K562 (cell line): ENCODE measurements around the gene ADM. TPM values are rescaled to one million over a fixed set of nuclear protein-coding genes. Genes with fewer than 3 reads are reported as not detected.

Experiments
- ATAC-seq: fragments of 200-7000 bp; cut with Tn5 transposase; 3 replicates; pipeline ENCODE4 v1.9.1; 2020; ENCODE audit warnings: moderate library complexity
- BruUV-seq: library from RNA; stranded (reverse); fragments of 400-500 nt; replicated peaks from 2 replicates; lab custom pipeline; 2021; lab: Mats Ljungman, UMichigan
- CTCF ChIA-PET: fragments of 300-600 bp; formaldehyde crosslinking; extraction: SDS; loops from one replicate; lab custom pipeline; 2021; ENCODE audit warnings: low intra/inter-chr PET ratio; lab: Yijun Ruan, JAX
- POLR2A ChIA-PET: fragments of 300-600, 350-650 bp; sonication (Branson Sonifier 250); formaldehyde crosslinking; extraction: SDS; loops from one replicate; lab custom pipeline; 2021; ENCODE audit warnings: antibody characterized with exemption, inconsistent platforms; lab: Yijun Ruan, JAX
- DNase-seq, 4 experiments: peaks; one replicate each; pipeline versions ENCODE4 v3.0.0 to v3.0.0-alpha.2; 2011 to 2018; ENCODE audit warnings: low spot score in 3 of 4, mixed read lengths in 3 of 4; ENCODE audit errors: extremely low read depth in 1 of 4
- FAIRE-seq: peaks from 2 replicates; lab custom pipeline; 2011; peaks lifted over from hg19 to GRCh38; lab: Jason Lieb, UNC
- H2AFZ ChIP-seq: 2 replicates; pipeline ENCODE4 v1.6.0; 2011; ENCODE audit warnings: low read depth, low read length, control low read depth, inconsistent platforms
- H3K27ac ChIP-seq: fragments of 200-600 bp; 3 replicates; pipeline ENCODE4 v1.8.0; 2011; ENCODE audit warnings: low read depth, mild to moderate bottlenecking, control low read depth, inconsistent platforms, low read length, moderate library complexity, mixed read lengths; ENCODE audit errors: extremely low read depth
- H3K27me3 ChIP-seq, 2 experiments: fragments of 300-600 bp in 1 of 2; 2 replicates in 1 of 2; 3 replicates in 1 of 2; pipeline versions ENCODE4 v1.6.0 to v1.8.0; 2011; ENCODE audit warnings: inconsistent platforms in 2 of 2, low read length in 2 of 2, mild to moderate bottlenecking in 1 of 2, mixed read lengths in 1 of 2, moderate library complexity in 1 of 2; ENCODE audit not compliant: control insufficient read depth in 2 of 2, insufficient read depth in 2 of 2
- H3K36me3 ChIP-seq: fragments of 300-600 bp; 3 replicates; pipeline ENCODE4 v1.8.0; 2011; ENCODE audit warnings: mild to moderate bottlenecking, low read length, inconsistent platforms; ENCODE audit not compliant: control insufficient read depth, insufficient read depth
- H3K4me1 ChIP-seq, 2 experiments: fragments of 200-600 bp in 1 of 2; replicated peaks in 1 of 2; 2 replicates in 1 of 2; 3 replicates in 1 of 2; pipeline versions ENCODE4 v1.5.1 to v1.8.0; 2011; ENCODE audit warnings: inconsistent platforms in 2 of 2, low read length in 2 of 2, mild to moderate bottlenecking in 1 of 2, mixed read lengths in 1 of 2, moderate library complexity in 1 of 2; ENCODE audit not compliant: control insufficient read depth in 2 of 2, insufficient read depth in 2 of 2
- H3K4me2 ChIP-seq: 2 replicates; pipeline ENCODE4 v1.6.1; 2011; ENCODE audit warnings: low read length, control low read depth, inconsistent platforms, mixed read lengths; ENCODE audit not compliant: insufficient read depth
- H3K4me3 ChIP-seq: fragments of 200-600 bp; sonication (generic), shearing (Covaris generic); 2 replicates; pipeline ENCODE4 v1.5.1; 2016; ENCODE audit warnings: control low read depth, inconsistent platforms
- H3K79me2 ChIP-seq: fragments of 200-600 bp; 3 replicates; pipeline ENCODE4 v1.8.0; 2011; ENCODE audit warnings: low read length, inconsistent platforms; ENCODE audit not compliant: control insufficient read depth, insufficient read depth
- H3K9ac ChIP-seq, 2 experiments: 2 replicates each; pipeline versions ENCODE4 v1.6.0 to v1.6.1; 2011; ENCODE audit warnings: low read depth in 2 of 2, low read length in 2 of 2, control low read depth in 1 of 2, inconsistent platforms in 1 of 2, mild to moderate bottlenecking in 1 of 2, mixed read lengths in 1 of 2; ENCODE audit not compliant: insufficient read depth in 1 of 2
- H3K9me1 ChIP-seq: one replicate; pipeline ENCODE4 v1.6.0; 2011; ENCODE audit warnings: inconsistent platforms, mild to moderate bottlenecking, low read length, moderate library complexity; ENCODE audit not compliant: control insufficient read depth, insufficient read depth
- H3K9me3 ChIP-seq: replicated peaks from 2 replicates; pipeline ENCODE4 v1.5.1; 2011; ENCODE audit warnings: low read depth, low read length, inconsistent platforms; ENCODE audit not compliant: control insufficient read depth, insufficient read depth
- H4K20me1 ChIP-seq: replicated peaks from 2 replicates; pipeline ENCODE4 v1.6.1; 2011; ENCODE audit warnings: low read length, inconsistent platforms, mixed read lengths; ENCODE audit not compliant: control insufficient read depth, insufficient read depth
- BCOR ChIP-seq: fragments of 450-650 bp; IDR thresholded peaks from 2 replicates; pipeline ENCODE4 v1.6.1; 2016
- CEBPB ChIP-seq: fragments of 450-650 bp; IDR thresholded peaks from 2 replicates; pipeline ENCODE4 v1.6.1; 2016; ENCODE audit warnings: missing genetic modification characterization, missing compliant biosample characterization
- ETV6 ChIP-seq, 3 experiments: fragments of 150-350 bp in 1 of 3; sonication (generic) in 1 of 3; formaldehyde crosslinking in 1 of 3; IDR thresholded peaks; 2 replicates each; pipeline versions ENCODE4 v1.6.1 to v1.8.0; 2014 to 2022; ENCODE audit warnings: borderline replicate concordance in 2 of 3, low read depth in 2 of 3, antibody characterized with exemption in 1 of 3, low read length in 1 of 3, mild to moderate bottlenecking in 1 of 3, missing genetic modification reagents in 1 of 3
- FOXK1 ChIP-seq: sonication (generic); formaldehyde crosslinking; IDR thresholded peaks from 2 replicates; pipeline ENCODE4 v1.8.0; 2022; ENCODE audit warnings: missing genetic modification reagents, mild to moderate bottlenecking, borderline replicate concordance
- SMARCA5 ChIP-seq: fragments of 450-650 bp; IDR thresholded peaks from 2 replicates; pipeline ENCODE4 v1.6.1; 2016
- WGBS: fragments of 100-300 bp; shearing (Covaris generic); methylation state at CpG from one replicate; pipeline ENCODE4 v1.1.6; 2016; ENCODE audit warnings: low coverage, mixed read lengths; ENCODE audit not compliant: insufficient coverage; ENCODE audit errors: missing lambda C conversion rate; 5-methylcytosine and 5-hydroxymethylcytosine counted together
- in situ Hi-C: fragments of 300-500 bp; cut with MboI; formaldehyde crosslinking; loops from 4 replicates; pipeline ENCODE4 v1.15.0; 2018; ENCODE audit warnings: inconsistent platforms, mixed read lengths
- intact Hi-C: fragments of 100-400 bp; cut with micrococcal nuclease; formaldehyde crosslinking; loops from 2 replicates; pipeline ENCODE4 v1.14.2; 2022
- polyA plus RNA-seq, 8 experiments: library from polyadenylated mRNA; depleted of rRNA in 4 of 8; stranded (reverse) in 5 of 8; unstranded in 3 of 8; fragments of >200 nt; fragmentation: Nextera tagmentation in 2 of 8; fragmentation: Illumina TruSeq in 1 of 8; extraction: Ambion mirVana in 2 of 8; extraction: Trizol in 1 of 8; gene quantifications; 2 replicates each; pipeline versions ENCODE4 v1.2.1 to v1.2.3, GENCODE V29; 2011 to 2014; ENCODE audit warnings: inconsistent platforms in 1 of 8, missing spikeins in 1 of 8
- total RNA-seq, 7 experiments: library from RNA; depleted of rRNA in 6 of 7; stranded (reverse); fragments of >200 nt in 6 of 7; fragmentation: Illumina TruSeq in 2 of 7; extraction: Trizol in 2 of 7; gene quantifications; 2 replicates each; pipeline versions ENCODE4 v1.2.1 to v1.2.3, GENCODE V29; 2011 to 2021; ENCODE audit warnings: low replicate concordance in 1 of 7
- TF ChIP-seq, protein P1 (sequence below): fragments of 250-450 bp; sonication (Bioruptor Pico); IDR thresholded peaks from 2 replicates; pipeline ENCODE4 v1.8.0; 2021; ENCODE audit warnings: moderate library complexity, mild to moderate bottlenecking, inconsistent platforms
- TF ChIP-seq, protein P2 (sequence below): sonication (generic); formaldehyde crosslinking; IDR thresholded peaks from 2 replicates; pipeline ENCODE4 v1.8.0; 2022; ENCODE audit warnings: mild to moderate bottlenecking, missing genetic modification reagents
- TF ChIP-seq, protein P3 (sequence below): fragments of 250-450 bp; sonication (Bioruptor Pico); IDR thresholded peaks from 2 replicates; pipeline ENCODE4 v1.8.0; 2021; ENCODE audit warnings: moderate library complexity, mild to moderate bottlenecking, inconsistent platforms

ADM gene
- total and polyA plus RNA-seq, 9 of the 15 experiments (the other 6 are each of a cell fraction or from before 2014, with no cell fraction given): 0.23 to 0.49 (median 0.32) TPM; not detected in 6

- H3K79me2 ChIP-seq: no peaks in the 10 kb centered on the region
- POLR2A ChIA-PET: no interaction called here
- FAIRE-seq: no peak
These were observed 32.7 kb upstream of the ADM start for GRCh38 chr11:10272132-10272531.

More at GRCh38 chr11:10272132-10272531, 32.7 kb upstream of the ADM start:
- BruUV-seq: no TSS peak
- intact Hi-C loops: no loop called here
- Histone ChIP-seq H3K4me1 (no peaks in the 10 kb centered on the region), H3K27me3 (peaks cover 0 to 3% of the 10 kb centered on the region in 2 experiments; a peak in 1 of 5 replicates), H3K27ac (no peak overlapping the region), H3K36me3 (no peaks in the 10 kb centered on the region), H4K20me1 (no peaks in the 10 kb centered on the region), H3K9me1 (no peaks in the 10 kb centered on the region), H3K4me2 (no peak overlapping the region), H3K9me3 (no peaks in the 10 kb centered on the region), H2AFZ (no peak overlapping the region), H3K4me3 (no peak overlapping the region), H3K9ac (no peak overlapping the region)
- CTCF ChIA-PET: no interaction called here
- TF ChIP-seq FOXK1 (no peak), CEBPB (no peak), ETV6 (IDR thresholded peaks at IDR 0.05; ENCODE audit: borderline replicate concordance in 1 of 2, low read depth in 2 of 2, low read length in 1 of 2) (no peak), ETV6 (CRISPR knock-in tag; IDR thresholded peaks at IDR 0.05; ENCODE audit: borderline replicate concordance) (no peak), SMARCA5 (no peak), BCOR (no peak)
- TF ChIP-seq, protein P1, sequence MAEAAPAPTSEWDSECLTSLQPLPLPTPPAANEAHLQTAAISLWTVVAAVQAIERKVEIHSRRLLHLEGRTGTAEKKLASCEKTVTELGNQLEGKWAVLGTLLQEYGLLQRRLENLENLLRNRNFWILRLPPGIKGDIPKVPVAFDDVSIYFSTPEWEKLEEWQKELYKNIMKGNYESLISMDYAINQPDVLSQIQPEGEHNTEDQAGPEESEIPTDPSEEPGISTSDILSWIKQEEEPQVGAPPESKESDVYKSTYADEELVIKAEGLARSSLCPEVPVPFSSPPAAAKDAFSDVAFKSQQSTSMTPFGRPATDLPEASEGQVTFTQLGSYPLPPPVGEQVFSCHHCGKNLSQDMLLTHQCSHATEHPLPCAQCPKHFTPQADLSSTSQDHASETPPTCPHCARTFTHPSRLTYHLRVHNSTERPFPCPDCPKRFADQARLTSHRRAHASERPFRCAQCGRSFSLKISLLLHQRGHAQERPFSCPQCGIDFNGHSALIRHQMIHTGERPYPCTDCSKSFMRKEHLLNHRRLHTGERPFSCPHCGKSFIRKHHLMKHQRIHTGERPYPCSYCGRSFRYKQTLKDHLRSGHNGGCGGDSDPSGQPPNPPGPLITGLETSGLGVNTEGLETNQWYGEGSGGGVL (CRISPR knock-in tag): no peak
- TF ChIP-seq, protein P2, sequence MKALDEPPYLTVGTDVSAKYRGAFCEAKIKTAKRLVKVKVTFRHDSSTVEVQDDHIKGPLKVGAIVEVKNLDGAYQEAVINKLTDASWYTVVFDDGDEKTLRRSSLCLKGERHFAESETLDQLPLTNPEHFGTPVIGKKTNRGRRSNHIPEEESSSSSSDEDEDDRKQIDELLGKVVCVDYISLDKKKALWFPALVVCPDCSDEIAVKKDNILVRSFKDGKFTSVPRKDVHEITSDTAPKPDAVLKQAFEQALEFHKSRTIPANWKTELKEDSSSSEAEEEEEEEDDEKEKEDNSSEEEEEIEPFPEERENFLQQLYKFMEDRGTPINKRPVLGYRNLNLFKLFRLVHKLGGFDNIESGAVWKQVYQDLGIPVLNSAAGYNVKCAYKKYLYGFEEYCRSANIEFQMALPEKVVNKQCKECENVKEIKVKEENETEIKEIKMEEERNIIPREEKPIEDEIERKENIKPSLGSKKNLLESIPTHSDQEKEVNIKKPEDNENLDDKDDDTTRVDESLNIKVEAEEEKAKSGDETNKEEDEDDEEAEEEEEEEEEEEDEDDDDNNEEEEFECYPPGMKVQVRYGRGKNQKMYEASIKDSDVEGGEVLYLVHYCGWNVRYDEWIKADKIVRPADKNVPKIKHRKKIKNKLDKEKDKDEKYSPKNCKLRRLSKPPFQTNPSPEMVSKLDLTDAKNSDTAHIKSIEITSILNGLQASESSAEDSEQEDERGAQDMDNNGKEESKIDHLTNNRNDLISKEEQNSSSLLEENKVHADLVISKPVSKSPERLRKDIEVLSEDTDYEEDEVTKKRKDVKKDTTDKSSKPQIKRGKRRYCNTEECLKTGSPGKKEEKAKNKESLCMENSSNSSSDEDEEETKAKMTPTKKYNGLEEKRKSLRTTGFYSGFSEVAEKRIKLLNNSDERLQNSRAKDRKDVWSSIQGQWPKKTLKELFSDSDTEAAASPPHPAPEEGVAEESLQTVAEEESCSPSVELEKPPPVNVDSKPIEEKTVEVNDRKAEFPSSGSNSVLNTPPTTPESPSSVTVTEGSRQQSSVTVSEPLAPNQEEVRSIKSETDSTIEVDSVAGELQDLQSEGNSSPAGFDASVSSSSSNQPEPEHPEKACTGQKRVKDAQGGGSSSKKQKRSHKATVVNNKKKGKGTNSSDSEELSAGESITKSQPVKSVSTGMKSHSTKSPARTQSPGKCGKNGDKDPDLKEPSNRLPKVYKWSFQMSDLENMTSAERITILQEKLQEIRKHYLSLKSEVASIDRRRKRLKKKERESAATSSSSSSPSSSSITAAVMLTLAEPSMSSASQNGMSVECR: no peak
- TF ChIP-seq, protein P3, sequence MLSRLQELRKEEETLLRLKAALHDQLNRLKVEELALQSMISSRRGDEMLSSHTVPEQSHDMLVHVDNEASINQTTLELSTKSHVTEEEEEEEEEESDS: no peak
- ATAC-seq: no peak
- WGBS: 3% methylated on average over 3 of the region's 11 CpGs
- in situ Hi-C loops: no loop called here
- no peak for DNase-seq
